Heart right ventricle (tissue), 16 donors: ENCODE data around the gene LEKR1. TPM values are rescaled to one million over a fixed set of nuclear protein-coding genes. Genes with fewer than 3 reads are reported as not detected.
"Not testable (repeated sequence)": the region's sequence is repeated elsewhere in the genome, so short reads cannot be mapped to it uniquely, and the experiment has no call there.

ENCODE experiments used
- ATAC-seq, 8 donors: fragments of 200-7000 bp; cut with Tn5 transposase; one replicate each; pipeline ENCODE4 v1.9.1; 2020; ENCODE audit warnings: mild to moderate bottlenecking in 8 of 8, moderate library complexity in 8 of 8, moderate number of reproducible peaks in 1 of 8
- DNase-seq, 2 donors: peaks; one replicate each; pipeline ENCODE4 v3.0.0-alpha.2; 2020
- H3K27ac ChIP-seq, 10 donors: fragments of 200-600 bp; sonication (generic) in 2 of 10; one replicate each; pipeline versions ENCODE4 v1.5.0 to v1.8.0; 2020 to 2022; ENCODE audit warnings: mild to moderate bottlenecking in 3 of 10
- H3K27me3 ChIP-seq, 7 donors: fragments of 200-600 bp; one replicate each; pipeline ENCODE4 v1.8.0; 2021 to 2022; ENCODE audit warnings: mild to moderate bottlenecking in 2 of 7
- H3K36me3 ChIP-seq, 9 donors: fragments of 200-600 bp; sonication (generic) in 1 of 9; one replicate each; pipeline versions ENCODE4 v1.5.0 to v1.8.0; 2020 to 2022; ENCODE audit warnings: mild to moderate bottlenecking in 2 of 9
- H3K4me1 ChIP-seq, 9 donors: fragments of 200-600 bp; sonication (generic) in 1 of 9; one replicate each; pipeline versions ENCODE4 v1.5.0 to v1.8.0; 2020 to 2022; ENCODE audit warnings: mild to moderate bottlenecking in 4 of 9
- H3K4me3 ChIP-seq, 10 donors: fragments of 200-600 bp; sonication (generic) in 2 of 10; one replicate each; pipeline versions ENCODE4 v1.5.0 to v1.8.0; 2020 to 2022; ENCODE audit warnings: mild to moderate bottlenecking in 7 of 10, moderate library complexity in 2 of 10
- H3K9me3 ChIP-seq, 11 donors: fragments of 200-600 bp in 10 of 11; sonication (generic) in 2 of 11; one replicate each; pipeline versions ENCODE4 v1.5.0 to v1.8.0; 2013 to 2022; ENCODE audit warnings: mild to moderate bottlenecking in 2 of 11, control low read depth in 1 of 11, moderate library complexity in 1 of 11
- CTCF ChIP-seq, 9 donors: fragments of 200-600 bp; sonication (generic) in 2 of 9; IDR thresholded peaks; one replicate each; pipeline versions ENCODE4 v1.5.0 to v1.8.0; 2021 to 2022; ENCODE audit warnings: antibody characterized with exemption in 9 of 9, mild to moderate bottlenecking in 5 of 9, moderate library complexity in 1 of 9
- WGBS, 2 donors: extraction: QIAGEN DNeasy Blood & Tissue Kit; methylation state at CpG; one replicate each; pipeline ENCODE4 v1.1.7; 2013; ENCODE audit warnings: inconsistent platforms in 1 of 2; 5-methylcytosine and 5-hydroxymethylcytosine counted together
- intact Hi-C, 10 donors: fragments of 100-400 bp; cut with DNase I; formaldehyde crosslinking; loops; one replicate each; pipeline versions ENCODE4 v1.11.1 to v1.14.2; 2022
- polyA plus RNA-seq, 2 donors: library from polyadenylated mRNA; stranded (reverse); fragments of 200-250 nt; gene quantifications; one replicate each; pipeline ENCODE4 v1.2.3, GENCODE V29; 2013
- total RNA-seq, 10 donors: library from RNA; stranded (reverse); fragmentation: NEBNext Ultra II Directional in 3 of 10; extraction: Animal tissue kit (Norgen Biotek cat#: 25700) in 3 of 10; gene quantifications; one replicate each; pipeline versions ENCODE4 v1.2.1 to v1.2.4, GENCODE V29; 2021 to 2023
- donor health status: Arrhythmogenic right ventricular cardiomyopathy.
- donor health status: ischemic (EF 13 %, LVEDD 7.1; RV severe dilation, severe dysfunction).
- donor health status: healthy with polysubstance abuse.
- donor health status: DM: no; HTN: yes; CAD: no.
- donor health status: DM: no; HTN: no; CAD: no.
- donor health status: ischemic (EF 25% LVEDD 6.9; RV normal size, moderate dysfunction).
- donor health status: ischemic (EF 25% LVEDD 5.7; RV mildly dilated, moderate dysfunction).
- donor health status: healthy.
- donor health status: DM: yes; HTN: yes; CAD: no.
- donor health status: Ischemic cardiomyopathy.
- donor health status: ischemic (EF 35%, LVEDD 5.7; RV mildly dilated, moderate dysfunction).
- donor health status: nonischemic (EF 11% LVEDD 7.7; RV severe dilation, severe dysfunction).
- donor health status: DM: yes; HTN: yes; CAD: no.
- donor health status: PGD.
- donor health status: ischemic (EF 29% LVEDD 5.4; RV normal size, mild dysfunction).
- donor health status: nonischemic (EF 23%, LVEDD 6.1; RV moderate dilation, normal function).

LEKR1 gene
- total and polyA plus RNA-seq, 12 donors, result 0.17 to 3.0 (median 0.81) TPM

- Histone ChIP-seq H3K4me1 (peaks cover 0 to 30% (median 1%) of the 10 kb centered on the region in 9 donors), H3K36me3 (no peaks in the 10 kb centered on the region), H3K9me3 (no peaks in the 10 kb centered on the region), H3K27ac (peak overlapping the region in 1 of 10 donors; percentile 29), H3K4me3 (no peak overlapping the region), H3K27me3 (no peaks in the 10 kb centered on the region)
- TF ChIP-seq CTCF (IDR thresholded peaks at IDR 0.05), result no peak
- intact Hi-C loops, result no loop called here
- DNase-seq (no peak), ATAC-seq (no peak)
- WGBS, 2 donors, result 68 to 84% methylated on average over 1 of the region's 1 CpG
These were observed 32.8 kb upstream of the LEKR1 start for GRCh38 chr3:156793400-156793799.

GRCh38 chr3:156793851-156794250 lies 32.3 kb upstream of the LEKR1 start:
- ATAC-seq (no peak), DNase-seq (no peak)
- intact Hi-C loops, result no loop called here
- WGBS, 2 donors, result 87 to 94% methylated on average over 2 of the region's 2 CpGs
- peaks cover 0 to 29% (median 0%) of the 10 kb centered on the region in 9 donors for H3K4me1 ChIP-seq
- TF ChIP-seq CTCF (IDR thresholded peaks at IDR 0.05), result no peak
- no peaks in the 10 kb centered on the region for H3K27me3 ChIP-seq
- no peaks in the 10 kb centered on the region for H3K36me3 ChIP-seq
- no peak overlapping the region for H3K27ac ChIP-seq
- H3K4me3 ChIP-seq, result no peak overlapping the region
- peaks cover 0 to 4% (median 0%) of the 10 kb centered on the region in 11 donors for H3K9me3 ChIP-seq

GRCh38 chr3:156795890-156796481 lies 30.2 kb upstream of the LEKR1 start:
- Histone ChIP-seq H3K27me3 (no peaks in the 10 kb centered on the region), H3K4me3 (no peak overlapping the region), H3K36me3 (no peaks in the 10 kb centered on the region), H3K4me1 (peaks cover 0 to 29% (median 0%) of the 10 kb centered on the region in 9 donors), H3K27ac (peak overlapping the region in 1 of 10 donors; percentile 10), H3K9me3 (peaks cover 0 to 16% (median 0%) of the 10 kb centered on the region in 11 donors)
- no peak for ATAC-seq
- no peak for DNase-seq
- intact Hi-C loops, result no loop called here
- no peak for TF ChIP-seq CTCF (IDR thresholded peaks at IDR 0.05)

- H3K4me3 ChIP-seq, result no peak overlapping the region
- H3K9me3 ChIP-seq, result peaks cover 0 to 16% (median 0%) of the 10 kb centered on the region in 11 donors
- no peak for ATAC-seq
- no peaks in the 10 kb centered on the region for H3K27me3 ChIP-seq
- peaks cover 0 to 20% (median 0%) of the 10 kb centered on the region in 9 donors for H3K4me1 ChIP-seq
- H3K27ac ChIP-seq, result no peak overlapping the region
- no peak for TF ChIP-seq CTCF (IDR thresholded peaks at IDR 0.05)
- WGBS, 2 donors, result 67 to 74% methylated on average over 1 of the region's 1 CpG
- intact Hi-C loops, result no loop called here
- DNase-seq, result no peak
- no peaks in the 10 kb centered on the region for H3K36me3 ChIP-seq
These were observed 28.8 kb upstream of the LEKR1 start for GRCh38 chr3:156797368-156797767.

GRCh38 chr3:156800287-156800686 lies 25.9 kb upstream of the LEKR1 start:
- H3K4me3 ChIP-seq, ATAC-seq, intact Hi-C loops, H3K4me1 ChIP-seq, DNase-seq, H3K27ac ChIP-seq, H3K36me3 ChIP-seq, H3K27me3 ChIP-seq: not testable (repeated sequence)
- 87 to 92% methylated on average over 4 of the region's 4 CpGs for WGBS, 2 donors
- H3K9me3 ChIP-seq, result peaks cover 0 to 26% (median 3%) of the 10 kb centered on the region in 11 donors
